ENCODE data around the gene ACHE. TPM values are rescaled to one million over a fixed set of nuclear protein-coding genes. Genes with fewer than 3 reads are reported as not detected.

The ACHE gene
- total RNA-seq, 1 experiment from 2014 or later = 7.0 TPM

DNA sequence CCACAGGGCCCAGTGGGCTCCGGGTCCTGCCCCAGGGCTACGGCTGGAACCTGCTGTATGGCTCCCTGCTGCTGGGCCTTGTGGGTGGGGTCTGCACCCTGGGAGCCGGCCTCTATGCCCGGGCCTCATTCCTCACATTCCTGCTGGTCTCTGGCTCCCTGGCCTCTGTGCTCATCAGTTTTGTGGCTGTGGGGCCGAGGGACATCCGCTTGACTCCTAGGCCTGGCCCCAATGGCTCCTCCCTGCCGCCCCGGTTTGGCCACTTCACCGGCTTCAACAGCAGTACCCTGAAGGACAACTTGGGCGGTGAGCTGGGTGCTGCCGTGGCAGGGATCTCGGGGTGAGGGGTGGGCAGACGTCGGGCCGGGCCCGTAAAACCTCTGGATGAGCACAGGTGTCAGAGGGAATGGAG is 38.8 kb downstream of the ACHE start:
- no peak overlapping the region for H2BK12ac ChIP-seq (ENCODE audit: insufficient read length, low read depth, low read length)
- H3K9ac ChIP-seq (ENCODE audit: extremely low read depth, insufficient read length, low read length) = no peak overlapping the region
- H4K91ac ChIP-seq (ENCODE audit: insufficient read length, low read depth, low read length) = no peak overlapping the region
- H2BK5ac ChIP-seq (ENCODE audit: insufficient read length, low read length) = no peak overlapping the region
- H2BK15ac ChIP-seq (ENCODE audit: low read depth, low read length) = no peak overlapping the region
- H3K4me1 Mint-ChIP-seq = peaks cover 3 to 10% of the 10 kb centered on the region in 2 experiments; a peak in 2 of 4 replicates
- no peaks in the 10 kb centered on the region; a peak in 1 of 5 replicates for H3K9me3 Mint-ChIP-seq
- no peak for DNase-seq
- peaks cover 2% of the 10 kb centered on the region; the same call in 1 of the 2 replicates for H3K79me2 ChIP-seq (ENCODE audit: insufficient read depth, low read length)
- H3K9me3 ChIP-seq (ENCODE audit: control insufficient read depth, low read depth, low read length) = no peaks in the 10 kb centered on the region
- H3K23ac ChIP-seq (ENCODE audit: insufficient read length, low read depth, low read length) = no peak overlapping the region
- no peaks in the 10 kb centered on the region for H4K20me1 ChIP-seq (ENCODE audit: control insufficient read depth, insufficient read depth, insufficient read length)
- no peak overlapping the region for H2BK120ac ChIP-seq (ENCODE audit: low read depth, low read length, poor library complexity, severe bottlenecking)
- H3K4me1 ChIP-seq (ENCODE audit: insufficient read depth, low read length) = no peaks in the 10 kb centered on the region
- no peak for TF ChIP-seq CTCF (conservative IDR thresholded peaks at IDR 0.05)
- H4K8ac ChIP-seq (replicated peaks; ENCODE audit: insufficient read length, low read depth, low read length) = no peak overlapping the region
- H2AK5ac ChIP-seq (ENCODE audit: insufficient read length, low read length) = no peak overlapping the region
- H3K27me3 ChIP-seq (ENCODE audit: insufficient read depth, low read length) = no peaks in the 10 kb centered on the region
- H3K4ac ChIP-seq (ENCODE audit: low read depth, low read length) = no peak overlapping the region
- H3K4me2 ChIP-seq (ENCODE audit: insufficient read depth, insufficient read length, low read length) = no peak overlapping the region
- peaks cover 4% of the 10 kb centered on the region for H3K23me2 ChIP-seq (ENCODE audit: insufficient read length, low read depth, low read length, poor library complexity, severe bottlenecking)
- H3K56ac ChIP-seq (ENCODE audit: insufficient read length, low read depth, low read length) = no peak overlapping the region
- no peak overlapping the region for H3K4me3 Mint-ChIP-seq
- H3K27me3 Mint-ChIP-seq (ENCODE audit: low read depth) = no peaks in the 10 kb centered on the region
- H3K18ac ChIP-seq (ENCODE audit: insufficient read length, low read depth, low read length) = no peak overlapping the region
- no peak overlapping the region for H3T11ph ChIP-seq (ENCODE audit: low read length)
- H2BK20ac ChIP-seq (ENCODE audit: low read depth, low read length, poor library complexity, severe bottlenecking) = no peak overlapping the region
- no CpG with 5 or more reads among the region's 16 CpGs for WGBS (ENCODE audit: extremely low coverage, insufficient read length, low lambda C conversion rate)
- H2AFZ ChIP-seq (ENCODE audit: low read length) = no peak overlapping the region
- H4K5ac ChIP-seq (ENCODE audit: insufficient read length, low read depth, low read length) = no peak overlapping the region
- H3K36me3 Mint-ChIP-seq (ENCODE audit: insufficient read depth in 1 of 3, low read depth in 3 of 3) = peaks cover 11 to 33% (median 32%) of the 10 kb centered on the region in 3 experiments; a peak in 6 of 7 replicates
- H3K27ac ChIP-seq (ENCODE audit: insufficient read length, low read depth, low read length) = no peak overlapping the region
- peak overlapping the region; percentile 68 to 94 (median 70); a peak in 2 of 7 replicates for H3K27ac Mint-ChIP-seq
- H3K79me1 ChIP-seq (ENCODE audit: insufficient read depth, low read depth, low read length, poor library complexity, severe bottlenecking) = peaks cover 3% of the 10 kb centered on the region
- H3K14ac ChIP-seq (ENCODE audit: insufficient read depth, low read length) = no peak overlapping the region

Data from H9 (cell line).